ENCODE data around the gene LAMB1.
"Not testable (repeated sequence)": the region's sequence is repeated elsewhere in the genome, so short reads cannot be mapped to it uniquely, and the experiment has no call there.

Gene LAMB1

GRCh38 chr7:108002726-108003598, at the start of gene LAMB1:
Gene LAMB1 (minus strand): TSS chr7:108003161. CDS start chr7:108002885, 276 bp downstream.
- DNase-seq (ENCODE audit: low spot score), result no peak

- DNase-seq (ENCODE audit: low spot score), result no peak
Measured at GRCh38 chr7:108051454-108051853, 48.5 kb upstream of the LAMB1 start.

GRCh38 chr7:108049962-108050361, 47.0 kb upstream of the LAMB1 start:
- no peak for DNase-seq (ENCODE audit: low spot score)

GRCh38 chr7:108048422-108048821, 45.5 kb upstream of the LAMB1 start:
- DNase-seq (ENCODE audit: low spot score), result no peak

DNA sequence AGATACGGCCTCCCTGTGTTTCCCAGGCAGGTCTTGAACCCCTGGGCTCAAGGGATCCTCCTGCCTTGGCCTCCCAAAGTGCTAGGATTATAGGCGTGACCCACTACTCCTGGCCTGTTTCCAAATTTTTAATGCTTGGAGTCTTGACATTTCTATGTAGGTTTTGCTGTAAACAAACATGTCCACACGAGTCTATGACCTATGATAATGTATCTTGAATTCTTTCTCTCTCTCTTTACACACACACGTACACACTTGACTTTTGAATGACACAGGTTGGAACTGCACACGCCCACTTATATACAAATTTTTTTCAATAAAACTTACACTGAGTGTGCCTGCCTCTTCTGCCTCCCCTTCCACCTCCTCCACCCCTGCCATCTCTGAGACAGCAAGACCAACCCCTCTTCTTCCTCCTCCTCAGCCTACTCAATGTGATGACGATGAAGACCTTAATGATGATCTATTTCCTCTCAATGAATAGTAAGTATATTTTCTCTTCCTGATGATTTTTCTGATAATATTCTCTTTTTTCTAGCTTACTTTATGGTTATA, 44.1 kb upstream of the LAMB1 start:
- DNase-seq (ENCODE audit: low spot score), result no peak

- no peak for DNase-seq (ENCODE audit: low spot score)
Measured at GRCh38 chr7:108045669-108046068, 42.7 kb upstream of the LAMB1 start.

DNA sequence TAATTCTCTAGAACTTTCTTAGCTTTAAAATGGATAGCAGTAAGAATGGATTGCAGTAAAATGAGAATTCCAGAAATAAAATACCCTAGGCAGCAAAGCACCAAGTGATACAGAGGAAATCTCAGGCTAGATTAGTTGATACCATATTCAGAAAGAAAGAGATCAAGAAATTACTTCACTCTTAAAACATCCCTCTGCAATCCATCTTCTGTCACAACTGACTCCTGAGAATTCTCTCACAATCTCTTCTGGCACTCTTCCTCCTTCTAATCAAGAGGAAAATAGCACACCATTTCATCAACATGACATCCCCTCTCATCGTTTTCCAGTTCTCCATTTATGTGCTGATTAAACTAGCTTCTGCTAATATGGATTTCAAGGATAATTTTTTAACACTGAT, 42.2 kb upstream of the LAMB1 start:
- DNase-seq (ENCODE audit: low spot score), result no peak

- DNase-seq (ENCODE audit: low spot score), result no peak
Measured at GRCh38 chr7:108044345-108044744, 41.4 kb upstream of the LAMB1 start.

DNA sequence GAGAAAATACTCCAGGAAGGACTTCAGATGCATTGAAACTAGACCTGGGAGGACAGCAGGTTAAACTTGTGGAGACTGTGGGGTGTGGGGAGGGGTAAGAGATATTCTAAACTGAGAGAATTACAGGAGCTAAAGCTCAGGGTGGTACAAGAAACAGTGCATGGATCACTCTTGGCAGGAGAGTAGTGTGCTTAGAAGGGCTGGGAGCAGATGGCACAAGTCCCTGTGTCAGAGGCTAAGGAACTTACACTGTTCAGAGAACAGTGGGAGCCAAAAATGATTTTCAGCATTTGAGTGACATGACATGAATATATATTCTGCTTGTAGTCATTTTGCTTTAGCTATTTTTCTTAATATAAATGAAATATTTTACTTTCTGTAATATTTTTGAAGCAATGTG, 36.0 kb upstream of the LAMB1 start:
- no peak for DNase-seq (ENCODE audit: low spot score)

GRCh38 chr7:108037741-108038140, 34.8 kb upstream of the LAMB1 start:
- DNase-seq (ENCODE audit: low spot score), result no peak

GRCh38 chr7:108037140-108037539, 34.2 kb upstream of the LAMB1 start:
- no peak for DNase-seq (ENCODE audit: low spot score)

DNA sequence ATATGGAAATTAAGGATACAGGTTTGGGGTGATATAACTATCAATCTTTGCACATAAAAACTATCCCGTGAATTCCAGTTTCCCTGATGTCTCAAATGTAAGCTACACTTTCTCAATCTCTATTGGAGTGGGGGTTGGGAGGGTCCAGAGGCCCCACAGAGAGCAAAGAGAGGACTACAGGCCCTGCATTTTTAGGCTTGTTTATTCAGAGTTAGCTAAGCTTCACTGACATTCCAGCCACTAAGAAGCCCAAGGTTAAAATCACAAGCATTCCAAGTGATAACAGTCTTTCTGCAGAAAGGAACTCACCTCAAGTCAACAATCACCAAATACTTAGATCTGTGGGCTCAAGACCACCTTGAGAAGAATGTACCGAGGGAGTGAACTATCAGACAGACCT, 31.6 kb upstream of the LAMB1 start:
- no peak for DNase-seq (ENCODE audit: low spot score)

GRCh38 chr7:108033776-108034497, 31.0 kb upstream of the LAMB1 start:
- no peak for DNase-seq (ENCODE audit: low spot score)

DNA sequence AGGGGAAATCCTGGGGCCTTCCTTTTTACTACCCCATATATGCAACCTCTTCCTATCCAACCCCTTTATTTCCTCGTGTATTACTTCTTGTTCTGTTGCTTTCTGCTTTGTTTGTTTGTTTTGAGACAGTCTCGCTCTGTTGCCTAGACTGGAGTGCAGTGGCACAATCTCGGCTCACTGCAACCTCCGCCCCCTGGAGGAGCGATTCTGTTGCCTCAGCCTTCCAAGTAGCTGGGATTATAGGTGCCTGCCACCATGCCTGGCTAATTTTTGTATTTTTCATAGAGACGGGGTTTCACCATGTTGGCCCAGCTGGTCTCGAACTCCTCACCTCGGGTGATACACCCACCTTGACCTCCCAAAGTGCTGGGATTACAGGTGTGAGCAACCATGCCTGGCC, 30.3 kb upstream of the LAMB1 start:
- DNase-seq (ENCODE audit: low spot score), result not testable (repeated sequence)

- DNase-seq (ENCODE audit: low spot score), result no peak
Measured at GRCh38 chr7:108030516-108030915, 27.6 kb upstream of the LAMB1 start.

GRCh38 chr7:108029034-108029433, 26.1 kb upstream of the LAMB1 start:
- no peak for DNase-seq (ENCODE audit: low spot score)

GRCh38 chr7:108028111-108028510, 25.1 kb upstream of the LAMB1 start:
- DNase-seq (ENCODE audit: low spot score), result no peak

- DNase-seq (ENCODE audit: low spot score), result no peak
Measured at GRCh38 chr7:108027239-108027638, 24.3 kb upstream of the LAMB1 start.

DNA sequence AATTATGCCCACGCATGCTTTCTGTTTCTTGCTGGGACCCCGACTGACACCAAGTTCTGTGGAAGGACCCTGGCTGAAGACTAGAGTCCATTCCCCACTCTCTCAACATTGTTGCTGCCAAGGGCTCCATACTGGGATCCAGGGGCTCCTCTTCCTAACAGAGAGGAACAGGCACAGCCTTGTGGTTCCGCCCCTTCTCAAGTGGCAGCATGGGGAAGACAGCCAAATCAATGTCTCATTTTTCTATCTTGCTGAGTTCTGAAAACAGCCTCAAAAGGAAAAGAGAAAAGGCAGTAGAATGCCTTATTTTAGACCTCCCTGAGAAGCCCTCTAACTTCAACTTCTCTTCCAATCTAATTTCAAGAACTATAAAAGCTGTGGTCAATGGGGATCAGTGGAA, 23.7 kb upstream of the LAMB1 start:
- DNase-seq (ENCODE audit: low spot score), result no peak

DNA sequence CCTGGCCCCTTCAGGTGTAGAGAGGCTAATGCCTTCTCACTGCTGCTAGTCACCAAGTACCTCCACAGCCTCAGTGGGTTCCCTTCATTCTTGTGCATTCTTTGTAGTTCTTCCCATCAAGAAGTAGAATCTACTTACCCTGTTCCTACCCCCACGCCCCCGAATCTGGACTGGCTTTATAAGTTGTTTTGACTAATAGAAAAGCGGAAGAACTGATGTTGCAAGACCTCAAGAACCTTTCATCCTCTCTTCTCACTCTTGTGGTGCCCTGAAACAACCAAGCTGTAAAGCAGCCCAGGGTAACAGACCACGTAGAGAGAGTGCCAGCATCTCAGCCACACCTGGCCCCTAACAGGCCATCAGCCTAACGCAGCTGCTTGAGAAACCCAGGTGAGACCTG, 23.2 kb upstream of the LAMB1 start:
- no peak for DNase-seq (ENCODE audit: low spot score)

DNA sequence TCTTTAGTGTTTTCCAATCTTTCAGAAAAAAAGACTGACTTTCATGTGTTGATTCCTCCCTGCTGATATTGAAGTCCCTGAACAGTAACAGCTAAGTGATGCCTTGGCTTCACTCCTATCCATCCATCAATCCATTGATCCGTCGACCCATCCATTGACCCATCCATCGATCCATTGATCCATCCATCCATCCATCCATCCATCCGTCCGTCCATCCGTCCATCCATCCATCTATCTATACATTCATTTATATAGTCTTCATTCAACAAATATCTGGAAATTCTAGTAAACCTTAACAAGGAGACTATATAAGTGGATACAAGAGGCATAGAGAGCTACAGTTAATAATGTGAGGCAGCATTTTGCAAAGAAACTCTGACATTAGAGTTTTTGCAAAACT, 21.6 kb upstream of the LAMB1 start:
- DNase-seq (ENCODE audit: low spot score), result no peak

DNA sequence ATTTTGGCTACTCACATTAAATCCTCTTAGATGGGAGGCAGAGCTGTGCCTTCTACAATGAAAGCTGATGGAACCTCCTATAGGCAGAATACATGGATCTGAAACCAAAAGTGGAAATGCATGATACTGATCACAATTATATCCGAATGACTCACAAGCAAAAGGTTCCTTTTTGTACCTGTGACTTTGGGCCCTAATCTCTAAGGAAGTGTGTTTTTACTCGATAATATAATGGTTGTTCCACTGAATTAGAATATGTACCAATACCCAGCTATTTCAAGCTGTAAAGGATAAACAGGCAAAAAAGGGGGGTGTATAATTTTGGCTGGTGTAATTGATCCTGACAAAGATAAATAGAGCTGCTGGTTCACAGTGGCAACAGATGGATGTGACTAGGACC, 17.6 kb upstream of the LAMB1 start:
- no peak for DNase-seq (ENCODE audit: low spot score)

GRCh38 chr7:108018668-108019067, 15.7 kb upstream of the LAMB1 start:
- DNase-seq (ENCODE audit: low spot score), result no peak
